Measurements from ENCODE around the gene PRR23E.

The PRR23E gene

GRCh38 chr3:127207727-127208482, 15.0 kb downstream of the PRR23E start:
- Histone ChIP-seq H3K4me1 (ENCODE audit: control insufficient read depth, insufficient read depth, low read length) (no peaks in the 10 kb centered on the region), H3K27ac (ENCODE audit: extremely low read depth, low read depth, low read length) (no peak overlapping the region), H3K4me3 (ENCODE audit: low read depth, low read length) (no peak overlapping the region), H3K9me3 (ENCODE audit: control insufficient read depth, insufficient read depth, low read depth, low read length) (no peaks in the 10 kb centered on the region), H3K36me3 (ENCODE audit: control insufficient read depth in 2 of 2, insufficient read depth in 1 of 2, low read length in 2 of 2) (no peaks in the 10 kb centered on the region)
- TF ChIP-seq, protein P1, sequence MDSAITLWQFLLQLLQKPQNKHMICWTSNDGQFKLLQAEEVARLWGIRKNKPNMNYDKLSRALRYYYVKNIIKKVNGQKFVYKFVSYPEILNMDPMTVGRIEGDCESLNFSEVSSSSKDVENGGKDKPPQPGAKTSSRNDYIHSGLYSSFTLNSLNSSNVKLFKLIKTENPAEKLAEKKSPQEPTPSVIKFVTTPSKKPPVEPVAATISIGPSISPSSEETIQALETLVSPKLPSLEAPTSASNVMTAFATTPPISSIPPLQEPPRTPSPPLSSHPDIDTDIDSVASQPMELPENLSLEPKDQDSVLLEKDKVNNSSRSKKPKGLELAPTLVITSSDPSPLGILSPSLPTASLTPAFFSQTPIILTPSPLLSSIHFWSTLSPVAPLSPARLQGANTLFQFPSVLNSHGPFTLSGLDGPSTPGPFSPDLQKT (IDR thresholded peaks at IDR 0.05; ENCODE audit: borderline replicate concordance, low read depth, low read length): no peak
- no peak for TF ChIP-seq ZNF169 (tag by site-specific recombination; IDR thresholded peaks at IDR 0.05)
- TF ChIP-seq ZNF76 (tag by site-specific recombination; IDR thresholded peaks at IDR 0.05; ENCODE audit: borderline replicate concordance, low read depth): no peak
- TF ChIP-seq ZNF658 (tag by site-specific recombination; IDR thresholded peaks at IDR 0.05): no peak
- TF ChIP-seq ZNF518A (tag by site-specific recombination; conservative IDR thresholded peaks at IDR 0.05; ENCODE audit: low read depth): no peak
- no peak for TF ChIP-seq ZNF366 (tag by site-specific recombination; conservative IDR thresholded peaks at IDR 0.05)
- TF ChIP-seq ZNF138 (tag by site-specific recombination; IDR thresholded peaks at IDR 0.05; ENCODE audit: borderline replicate concordance): no peak
- no peak for TF ChIP-seq ZNF155 (tag by site-specific recombination; IDR thresholded peaks at IDR 0.05)
- no peak for TF ChIP-seq ZNF311 (tag by site-specific recombination; IDR thresholded peaks at IDR 0.05; ENCODE audit: borderline replicate concordance)
- no peak for TF ChIP-seq ZNF530 (tag by site-specific recombination; IDR thresholded peaks at IDR 0.05; ENCODE audit: low read depth)
- TF ChIP-seq HOXA7 (CRISPR knock-in tag; IDR thresholded peaks at IDR 0.05; ENCODE audit: borderline replicate concordance): no peak
- no peak for TF ChIP-seq KLF10 (tag by site-specific recombination; IDR thresholded peaks at IDR 0.05)
- no peak for TF ChIP-seq ZIC2 (tag by site-specific recombination; IDR thresholded peaks at IDR 0.05)
- no peak for TF ChIP-seq ZBTB7A (tag by site-specific recombination; IDR thresholded peaks at IDR 0.05; ENCODE audit: low read depth)
- TF ChIP-seq ZNF626 (tag by site-specific recombination; IDR thresholded peaks at IDR 0.05): no peak
- no peak for TF ChIP-seq GLIS1 (tag by site-specific recombination; IDR thresholded peaks at IDR 0.05)
- ChIA-PET POLR2A (no interaction called here), CTCF (no interaction called here)

DNA sequence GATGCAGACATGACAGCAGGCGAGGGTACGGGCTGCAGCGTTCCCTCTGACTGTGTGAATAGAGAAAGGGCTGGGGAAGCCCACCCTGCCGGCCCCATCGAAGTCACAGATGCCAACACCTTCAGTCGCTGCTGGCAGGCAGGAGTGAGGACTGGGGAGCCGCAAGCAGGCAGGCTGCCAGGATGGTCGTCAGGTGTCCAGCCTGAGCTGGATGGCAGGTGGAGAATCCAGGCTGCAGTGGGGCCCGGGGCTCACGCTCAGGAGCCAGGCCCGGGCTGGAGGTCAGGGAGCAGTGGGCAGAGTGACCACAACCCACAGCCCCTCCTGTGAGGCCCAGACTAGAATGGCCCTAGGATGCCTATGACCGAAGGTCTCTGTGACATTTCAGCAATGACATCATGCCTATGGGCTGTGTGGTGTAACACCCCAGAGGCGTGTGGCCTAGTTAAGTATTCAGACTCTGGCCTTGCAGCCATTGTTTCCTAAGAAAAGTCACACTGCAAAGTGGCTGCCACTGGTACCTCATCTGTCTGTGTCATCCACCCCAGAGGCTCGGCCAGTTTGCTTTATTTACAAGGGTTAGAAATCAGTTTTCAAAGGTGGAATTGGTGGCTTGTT, 15.7 kb downstream of the PRR23E start:
- Histone ChIP-seq H3K4me3 (ENCODE audit: low read depth, low read length) (no peak overlapping the region), H3K4me1 (ENCODE audit: control insufficient read depth, insufficient read depth, low read length) (no peaks in the 10 kb centered on the region), H3K9me3 (ENCODE audit: control insufficient read depth, insufficient read depth, low read depth, low read length) (no peaks in the 10 kb centered on the region), H3K27ac (ENCODE audit: extremely low read depth, low read depth, low read length) (no peak overlapping the region), H3K36me3 (ENCODE audit: control insufficient read depth in 2 of 2, insufficient read depth in 1 of 2, low read length in 2 of 2) (no peaks in the 10 kb centered on the region)
- CTCF ChIA-PET: interaction anchor here (0.6 to 0.7 kb wide), 2 partner anchors 488 to 1276 kb away, joined by 3 to 4 read pairs; no protein-coding TSS in a partner anchor
- POLR2A ChIA-PET: no interaction called here
- TF ChIP-seq GLI2 (tag by site-specific recombination; IDR thresholded peaks at IDR 0.05; ENCODE audit: borderline replicate concordance, low read depth) (no peak), ZSCAN5A (tag by site-specific recombination; IDR thresholded peaks at IDR 0.05) (no peak)
- TF ChIP-seq, protein P2, sequence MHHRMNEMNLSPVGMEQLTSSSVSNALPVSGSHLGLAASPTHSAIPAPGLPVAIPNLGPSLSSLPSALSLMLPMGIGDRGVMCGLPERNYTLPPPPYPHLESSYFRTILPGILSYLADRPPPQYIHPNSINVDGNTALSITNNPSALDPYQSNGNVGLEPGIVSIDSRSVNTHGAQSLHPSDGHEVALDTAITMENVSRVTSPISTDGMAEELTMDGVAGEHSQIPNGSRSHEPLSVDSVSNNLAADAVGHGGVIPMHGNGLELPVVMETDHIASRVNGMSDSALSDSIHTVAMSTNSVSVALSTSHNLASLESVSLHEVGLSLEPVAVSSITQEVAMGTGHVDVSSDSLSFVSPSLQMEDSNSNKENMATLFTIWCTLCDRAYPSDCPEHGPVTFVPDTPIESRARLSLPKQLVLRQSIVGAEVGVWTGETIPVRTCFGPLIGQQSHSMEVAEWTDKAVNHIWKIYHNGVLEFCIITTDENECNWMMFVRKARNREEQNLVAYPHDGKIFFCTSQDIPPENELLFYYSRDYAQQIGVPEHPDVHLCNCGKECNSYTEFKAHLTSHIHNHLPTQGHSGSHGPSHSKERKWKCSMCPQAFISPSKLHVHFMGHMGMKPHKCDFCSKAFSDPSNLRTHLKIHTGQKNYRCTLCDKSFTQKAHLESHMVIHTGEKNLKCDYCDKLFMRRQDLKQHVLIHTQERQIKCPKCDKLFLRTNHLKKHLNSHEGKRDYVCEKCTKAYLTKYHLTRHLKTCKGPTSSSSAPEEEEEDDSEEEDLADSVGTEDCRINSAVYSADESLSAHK (tag by site-specific recombination; IDR thresholded peaks at IDR 0.05): no peak
- TF ChIP-seq, protein P3, sequence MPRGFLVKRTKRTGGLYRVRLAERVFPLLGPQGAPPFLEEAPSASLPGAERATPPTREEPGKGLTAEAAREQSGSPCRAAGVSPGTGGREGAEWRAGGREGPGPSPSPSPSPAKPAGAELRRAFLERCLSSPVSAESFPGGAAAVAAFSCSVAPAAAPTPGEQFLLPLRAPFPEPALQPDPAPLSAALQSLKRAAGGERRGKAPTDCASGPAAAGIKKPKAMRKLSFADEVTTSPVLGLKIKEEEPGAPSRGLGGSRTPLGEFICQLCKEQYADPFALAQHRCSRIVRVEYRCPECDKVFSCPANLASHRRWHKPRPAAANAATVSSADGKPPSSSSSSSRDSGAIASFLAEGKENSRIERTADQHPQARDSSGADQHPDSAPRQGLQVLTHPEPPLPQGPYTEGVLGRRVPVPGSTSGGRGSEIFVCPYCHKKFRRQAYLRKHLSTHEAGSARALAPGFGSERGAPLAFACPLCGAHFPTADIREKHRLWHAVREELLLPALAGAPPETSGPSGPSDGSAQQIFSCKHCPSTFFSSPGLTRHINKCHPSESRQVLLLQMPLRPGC (tag by site-specific recombination; IDR thresholded peaks at IDR 0.05): no peak

Measured in HEK293 (cell line).